HepG2 (cell line): ENCODE results near the gene THSD4.

Experiments used
- CTCF ChIP-seq: sonication (generic); formaldehyde crosslinking; IDR thresholded peaks from 2 replicates; pipeline ENCODE4 v1.5.0; 2020; ENCODE audit warnings: mild to moderate bottlenecking, missing genetic modification reagents, moderate library complexity
- MAX ChIP-seq: IDR thresholded peaks from 2 replicates; pipeline ENCODE4 v1.6.1; 2012; ENCODE audit warnings: inconsistent platforms
- SAFB2 ChIP-seq: sonication (generic); formaldehyde crosslinking; IDR thresholded peaks from 2 replicates; pipeline ENCODE4 v1.5.1; 2020; ENCODE audit warnings: missing genetic modification reagents, low read depth, mild to moderate bottlenecking, borderline replicate concordance
- SOX5 ChIP-seq: IDR thresholded peaks from 2 replicates; pipeline ENCODE4 v1.6.1; 2016; ENCODE audit warnings: borderline replicate concordance
- USF2 ChIP-seq, 2 experiments: sonication (generic) in 1 of 2; formaldehyde crosslinking in 1 of 2; IDR thresholded peaks; 2 replicates each; pipeline versions ENCODE4 v1.5.1 to v1.6.1; 2011 to 2020; ENCODE audit warnings: borderline replicate concordance in 1 of 2, low read depth in 1 of 2, low read length in 1 of 2, mild to moderate bottlenecking in 1 of 2, missing genetic modification reagents in 1 of 2, moderate library complexity in 1 of 2
- ZBTB34 ChIP-seq: sonication (generic); formaldehyde crosslinking; IDR thresholded peaks from 2 replicates; pipeline ENCODE4 v1.8.0; 2022; ENCODE audit warnings: mild to moderate bottlenecking, missing genetic modification reagents
- ZBTB40 ChIP-seq, 2 experiments: fragments of 450-650 bp in 1 of 2; sonication (generic) in 1 of 2; formaldehyde crosslinking in 1 of 2; IDR thresholded peaks; 2 replicates each; pipeline versions ENCODE4 v1.6.1 to v1.8.0; 2016 to 2022; ENCODE audit warnings: antibody characterized with exemption in 1 of 2, mild to moderate bottlenecking in 1 of 2, missing genetic modification reagents in 1 of 2

- TF ChIP-seq ZBTB34 (no peak), ZBTB40 (IDR thresholded peaks at IDR 0.05) (no peak), ZBTB40 (CRISPR knock-in tag; IDR thresholded peaks at IDR 0.05) (no peak), CTCF (CRISPR knock-in tag) (no peak), USF2 (IDR thresholded peaks at IDR 0.05; ENCODE audit: low read depth, low read length) (no peak), USF2 (CRISPR knock-in tag; IDR thresholded peaks at IDR 0.05; ENCODE audit: borderline replicate concordance) (no peak), MAX (no peak), SAFB2 (CRISPR knock-in tag) (no peak), SOX5 (no peak)
Measured at GRCh38 chr15:71480556-71480955, 365.3 kb downstream of the THSD4 start.
